Measurements from ENCODE around the gene ATP1A1. TPM values are rescaled to one million over a fixed set of nuclear protein-coding genes. Genes with fewer than 3 reads are reported as not detected.

Gene ATP1A1
- total RNA-seq, 2 donors from 2014 or later = 718 to 936 TPM

DNA sequence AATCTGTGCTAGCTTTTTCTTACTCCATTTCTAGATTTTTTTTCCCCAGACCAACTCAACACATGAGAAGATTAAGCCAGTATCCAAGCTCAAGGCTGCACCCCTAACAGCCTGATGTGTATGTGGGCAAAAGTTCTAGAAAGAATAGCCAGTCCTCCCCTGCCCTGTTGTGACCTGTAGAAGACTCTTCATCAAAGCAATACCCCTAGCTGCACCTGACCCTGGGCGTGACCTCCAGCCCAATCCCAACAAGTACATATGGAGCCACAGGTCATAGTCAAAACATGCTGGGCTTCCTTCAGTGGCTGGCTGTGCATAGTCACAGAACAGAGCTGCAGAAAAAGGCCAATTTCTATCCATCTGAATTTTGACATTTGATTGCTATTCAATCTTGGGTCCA is 72.5 kb downstream of the ATP1A1 start:
- TF ChIP-seq, protein P1, sequence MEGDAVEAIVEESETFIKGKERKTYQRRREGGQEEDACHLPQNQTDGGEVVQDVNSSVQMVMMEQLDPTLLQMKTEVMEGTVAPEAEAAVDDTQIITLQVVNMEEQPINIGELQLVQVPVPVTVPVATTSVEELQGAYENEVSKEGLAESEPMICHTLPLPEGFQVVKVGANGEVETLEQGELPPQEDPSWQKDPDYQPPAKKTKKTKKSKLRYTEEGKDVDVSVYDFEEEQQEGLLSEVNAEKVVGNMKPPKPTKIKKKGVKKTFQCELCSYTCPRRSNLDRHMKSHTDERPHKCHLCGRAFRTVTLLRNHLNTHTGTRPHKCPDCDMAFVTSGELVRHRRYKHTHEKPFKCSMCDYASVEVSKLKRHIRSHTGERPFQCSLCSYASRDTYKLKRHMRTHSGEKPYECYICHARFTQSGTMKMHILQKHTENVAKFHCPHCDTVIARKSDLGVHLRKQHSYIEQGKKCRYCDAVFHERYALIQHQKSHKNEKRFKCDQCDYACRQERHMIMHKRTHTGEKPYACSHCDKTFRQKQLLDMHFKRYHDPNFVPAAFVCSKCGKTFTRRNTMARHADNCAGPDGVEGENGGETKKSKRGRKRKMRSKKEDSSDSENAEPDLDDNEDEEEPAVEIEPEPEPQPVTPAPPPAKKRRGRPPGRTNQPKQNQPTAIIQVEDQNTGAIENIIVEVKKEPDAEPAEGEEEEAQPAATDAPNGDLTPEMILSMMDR (IDR thresholded peaks at IDR 0.05) = no peak
- H3K36me3 ChIP-seq = no peaks in the 10 kb centered on the region
- H3K4me1 ChIP-seq = no peaks in the 10 kb centered on the region
- H3K27ac ChIP-seq = no peak overlapping the region
- H3K9ac ChIP-seq (ENCODE audit: low read depth in 2 of 2, low read length in 2 of 2) = no peak overlapping the region
- no peaks in the 10 kb centered on the region for H3K9me3 ChIP-seq
- H3K4me3 ChIP-seq = no peak overlapping the region
- no peaks in the 10 kb centered on the region for H3K27me3 ChIP-seq
- no peak for DNase-seq
- intact Hi-C loops (cut with DNase I) = no loop called here

DNA sequence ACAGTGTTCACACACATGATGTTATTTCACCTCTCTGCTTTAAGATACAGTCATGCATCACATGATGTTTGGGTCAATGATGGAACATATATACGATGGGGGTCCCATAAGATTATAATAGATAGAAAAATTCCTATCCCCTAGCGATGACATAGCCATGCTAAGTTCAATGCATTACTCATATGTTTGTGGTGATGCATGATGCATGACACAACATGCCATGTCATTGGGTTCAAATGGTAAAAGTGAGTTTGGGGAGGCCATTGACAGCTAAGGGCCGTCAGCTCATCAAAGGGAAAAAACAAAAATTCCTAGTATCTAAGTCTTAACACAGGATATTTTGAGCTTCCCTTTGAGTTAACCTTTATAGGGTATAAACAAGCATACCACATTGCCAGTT is 73.6 kb downstream of the ATP1A1 start:
- Histone ChIP-seq H3K9me3 (no peaks in the 10 kb centered on the region), H3K4me3 (no peak overlapping the region), H3K27me3 (no peaks in the 10 kb centered on the region), H3K4me1 (no peaks in the 10 kb centered on the region), H3K36me3 (no peaks in the 10 kb centered on the region), H3K27ac (no peak overlapping the region), H3K9ac (ENCODE audit: low read depth in 2 of 2, low read length in 2 of 2) (no peak overlapping the region)
- no peak for DNase-seq
- intact Hi-C loops (cut with DNase I) = no loop called here
- TF ChIP-seq, protein P1 (IDR thresholded peaks at IDR 0.05) = no peak

DNA sequence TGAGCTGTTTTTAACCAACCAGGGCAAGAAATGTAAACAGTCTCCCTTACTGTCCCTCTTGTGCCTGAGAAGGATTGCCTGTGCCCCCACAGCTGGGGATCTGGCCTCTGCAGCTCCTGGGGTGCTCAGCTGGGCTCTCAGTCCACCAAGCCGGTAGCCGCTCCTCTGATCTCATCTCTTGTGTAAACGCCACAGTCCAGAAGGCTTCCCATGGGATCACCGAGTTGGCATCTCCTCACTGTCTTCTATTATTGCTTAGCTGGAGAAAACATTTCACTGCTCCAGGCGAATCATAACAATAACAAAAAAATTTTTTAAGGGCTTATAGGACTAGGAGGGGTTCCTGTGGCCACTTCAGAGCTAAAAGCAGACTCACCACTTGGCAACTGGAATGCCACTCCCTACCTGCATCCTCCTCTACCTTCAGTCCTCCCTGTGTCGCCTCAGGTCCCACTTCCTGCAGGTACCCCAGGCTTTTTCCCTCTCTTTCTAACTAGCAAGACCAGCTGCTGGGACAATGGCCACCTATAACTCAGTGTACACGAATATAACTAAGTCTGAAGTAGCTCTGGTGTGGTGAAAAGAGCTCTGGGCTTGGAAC is 75.8 kb downstream of the ATP1A1 start:
- Histone ChIP-seq H3K27me3 (no peaks in the 10 kb centered on the region), H3K9ac (ENCODE audit: low read depth in 2 of 2, low read length in 2 of 2) (no peak overlapping the region), H3K4me3 (no peak overlapping the region), H3K9me3 (no peaks in the 10 kb centered on the region), H3K4me1 (no peaks in the 10 kb centered on the region), H3K36me3 (no peaks in the 10 kb centered on the region), H3K27ac (no peak overlapping the region)
- intact Hi-C loops (cut with DNase I) = no loop called here
- TF ChIP-seq, protein P1 (IDR thresholded peaks at IDR 0.05) = no peak
- DNase-seq = no peak

DNA sequence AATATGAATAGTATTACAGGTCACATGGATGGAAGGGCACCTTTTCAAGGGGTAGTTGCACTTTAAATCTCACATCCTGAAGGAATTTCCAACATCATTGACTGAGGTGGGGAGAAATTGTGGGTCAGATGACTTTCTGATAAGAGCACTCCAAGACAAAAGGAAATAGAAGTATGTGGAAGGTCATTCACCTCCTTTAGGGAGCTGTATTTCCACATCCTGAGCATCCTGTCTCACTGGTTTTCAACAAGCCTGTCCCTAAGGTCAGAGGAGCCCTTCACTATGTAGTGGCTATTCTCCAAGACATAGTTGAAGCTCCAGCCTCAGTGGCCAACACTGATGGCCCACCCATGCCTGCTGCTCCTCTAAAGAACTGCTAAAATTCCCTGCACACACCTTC is 76.5 kb downstream of the ATP1A1 start:
- TF ChIP-seq, protein P1 (IDR thresholded peaks at IDR 0.05) = no peak
- Histone ChIP-seq H3K9ac (ENCODE audit: low read depth in 2 of 2, low read length in 2 of 2) (no peak overlapping the region), H3K27me3 (no peaks in the 10 kb centered on the region), H3K27ac (no peak overlapping the region), H3K9me3 (no peaks in the 10 kb centered on the region), H3K4me1 (no peaks in the 10 kb centered on the region), H3K4me3 (no peak overlapping the region), H3K36me3 (no peaks in the 10 kb centered on the region)
- intact Hi-C loops (cut with DNase I) = no loop called here
- DNase-seq = no peak

DNA sequence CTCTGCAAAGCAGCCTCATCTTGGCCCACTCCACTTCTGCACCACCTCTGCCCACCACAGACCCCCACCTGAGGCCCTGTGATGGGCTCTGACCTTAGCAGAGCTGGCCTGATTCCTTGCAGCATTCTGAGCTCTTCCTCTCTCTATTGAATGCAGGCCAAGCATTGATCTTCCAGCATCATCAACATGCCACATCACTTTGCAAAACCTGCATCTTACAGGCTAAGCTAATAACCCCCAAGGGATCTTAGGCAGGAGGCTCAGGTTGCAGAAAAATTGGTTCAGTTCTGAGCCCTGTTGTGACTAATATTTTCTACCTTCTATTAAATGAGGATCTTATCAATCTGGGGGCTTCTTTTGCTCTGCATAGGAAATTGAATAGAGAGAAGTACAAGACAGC is 78.7 kb downstream of the ATP1A1 start:
- no peaks in the 10 kb centered on the region for H3K9me3 ChIP-seq
- no peak overlapping the region for H3K9ac ChIP-seq (ENCODE audit: low read depth in 2 of 2, low read length in 2 of 2)
- no peak overlapping the region for H3K4me3 ChIP-seq
- H3K27me3 ChIP-seq = no peaks in the 10 kb centered on the region
- TF ChIP-seq, protein P1 (IDR thresholded peaks at IDR 0.05) = no peak
- H3K4me1 ChIP-seq = no peaks in the 10 kb centered on the region
- intact Hi-C loops (cut with DNase I) = no loop called here
- DNase-seq = no peak
- H3K36me3 ChIP-seq = no peaks in the 10 kb centered on the region
- H3K27ac ChIP-seq = no peak overlapping the region
